HG03280 (cell line): Measurements from ENCODE around the gene FBN3.
"Not testable (repeated sequence)": the region's sequence is repeated elsewhere in the genome, so short reads cannot be mapped to it uniquely, and the experiment has no call there.

Experiments used
- ATAC-seq: cut with Tn5 transposase; IDR thresholded peaks from one replicate; pipeline ENCODE4 v1.9.1; 2021; ENCODE audit warnings: mild to moderate bottlenecking, moderate library complexity; ENCODE audit not compliant: unreplicated experiment

Gene FBN3

DNA sequence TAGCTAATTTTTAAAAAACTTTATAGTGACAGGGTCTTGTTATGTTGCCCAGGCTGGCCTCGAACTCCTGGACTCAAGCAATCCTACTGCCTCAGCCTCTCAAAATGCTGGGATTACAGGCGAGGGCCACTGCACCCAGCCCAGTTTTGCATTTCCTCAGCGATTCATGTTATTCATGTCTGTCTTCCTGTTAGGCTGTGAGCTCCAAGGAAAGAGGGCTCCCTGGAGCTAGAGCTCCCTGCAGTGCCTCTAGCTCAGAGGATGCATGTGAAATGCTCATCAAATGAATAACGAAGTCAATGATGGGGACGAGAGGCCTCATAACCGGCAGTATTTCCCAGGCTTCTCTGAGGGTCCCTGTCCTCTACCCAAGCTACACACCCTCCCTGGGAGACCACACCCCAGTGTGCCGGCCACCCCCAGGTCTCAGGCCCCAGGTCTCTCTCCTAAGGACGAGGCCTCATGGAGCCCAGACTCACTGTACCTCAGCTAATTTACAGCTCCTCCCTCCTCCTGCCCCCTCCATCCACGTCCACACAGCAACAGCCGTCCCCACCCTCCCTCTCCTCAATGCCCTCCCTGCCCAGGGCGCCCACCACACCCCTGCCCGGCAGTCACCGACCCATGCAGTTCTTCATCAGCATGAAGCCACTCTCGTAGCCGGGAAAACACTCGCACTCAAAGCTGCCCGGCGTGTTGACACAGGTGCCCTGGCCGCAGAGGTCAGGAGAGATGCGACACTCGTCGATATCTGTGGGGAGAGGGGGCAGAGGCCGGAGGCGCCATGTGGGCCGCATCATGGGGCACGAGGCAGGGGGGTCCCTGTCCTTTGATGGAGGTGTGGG is 28.5 kb downstream of the FBN3 start:
- ATAC-seq: no peak

DNA sequence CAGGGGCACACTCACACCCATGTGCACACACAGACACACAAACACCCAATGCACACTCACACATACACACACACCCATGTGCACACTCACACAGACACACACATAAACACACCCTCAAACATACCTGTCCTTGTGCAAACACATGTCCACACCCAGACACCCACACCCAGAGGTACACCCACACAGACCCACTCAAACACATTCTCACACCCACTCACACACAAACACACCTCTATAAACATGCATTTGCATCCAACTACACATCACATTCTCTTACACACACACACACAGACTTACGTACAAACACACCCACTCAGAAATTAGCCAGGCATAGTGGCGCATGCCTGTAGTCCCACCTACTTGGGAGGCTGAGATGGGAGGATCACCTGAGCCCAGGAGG is 31.4 kb downstream of the FBN3 start:
- no peak for ATAC-seq

DNA sequence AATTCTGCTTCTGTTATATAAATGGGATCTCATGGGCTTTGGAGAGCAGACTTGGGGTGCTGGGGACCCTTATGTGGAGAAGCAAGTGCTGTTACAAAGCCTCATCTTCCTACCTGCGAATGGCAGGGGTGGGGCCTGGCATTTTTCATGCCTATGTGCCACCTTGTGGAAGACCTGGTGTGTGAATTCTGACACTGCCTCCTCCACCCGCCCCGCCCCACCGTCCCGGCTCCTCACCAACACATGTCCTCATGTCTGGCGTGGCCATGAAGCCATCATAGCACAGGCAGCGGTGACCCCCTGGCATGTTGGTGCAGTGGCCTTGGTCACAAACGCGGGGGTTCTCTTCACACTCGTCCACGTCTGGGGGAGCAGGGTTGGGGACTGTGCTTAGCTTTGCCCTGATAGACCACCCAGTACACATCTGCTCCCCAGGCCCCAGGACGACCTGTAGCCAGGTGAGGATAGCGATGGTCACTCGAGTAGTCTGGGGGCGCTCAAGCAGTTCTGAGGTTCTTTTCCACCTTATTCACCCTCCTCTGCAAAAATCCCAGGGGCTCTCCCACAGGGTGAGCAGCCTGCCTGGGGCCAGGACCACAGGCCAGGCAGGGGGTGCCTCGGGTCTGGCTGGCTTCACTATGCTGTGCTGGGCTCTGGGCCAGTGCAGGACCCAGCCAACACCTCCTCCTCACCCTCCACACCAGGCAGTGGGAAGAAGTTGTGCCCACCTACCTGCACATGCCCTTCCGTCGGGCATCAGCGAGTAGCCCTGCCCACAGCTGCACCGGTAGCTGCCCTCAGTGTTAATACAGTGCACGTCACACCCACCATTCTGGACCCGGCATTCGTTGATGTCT is 32.7 kb downstream of the FBN3 start:
- ATAC-seq: no peak

DNA sequence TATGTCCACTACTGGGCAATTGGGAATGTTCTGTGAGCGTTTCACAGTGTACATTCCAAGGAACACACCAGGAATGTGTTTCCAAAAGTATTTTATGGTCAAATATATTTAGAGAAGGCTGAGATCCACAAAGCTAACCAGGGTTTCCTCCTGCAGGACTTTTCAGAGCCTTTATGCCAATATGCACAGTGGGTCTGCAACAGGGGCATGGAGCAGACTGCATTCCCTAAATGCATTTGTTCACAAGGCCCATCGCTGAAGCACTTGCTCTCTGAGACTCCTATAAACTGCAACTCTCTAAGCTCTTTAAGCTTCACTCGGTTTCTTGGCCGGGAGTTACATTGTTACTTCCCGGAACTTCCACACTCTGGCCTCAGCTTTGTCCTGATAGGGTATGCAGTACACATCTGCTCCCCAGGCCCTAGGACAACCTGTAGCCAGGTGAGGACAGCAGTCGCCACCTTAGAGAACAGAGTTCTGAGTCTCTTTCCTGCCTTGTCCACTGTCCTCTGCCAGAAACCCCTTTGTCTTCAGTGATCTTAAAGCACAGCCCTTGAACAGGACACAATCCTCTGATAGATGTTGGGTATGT is 33.5 kb downstream of the FBN3 start:
- ATAC-seq: no peak

DNA sequence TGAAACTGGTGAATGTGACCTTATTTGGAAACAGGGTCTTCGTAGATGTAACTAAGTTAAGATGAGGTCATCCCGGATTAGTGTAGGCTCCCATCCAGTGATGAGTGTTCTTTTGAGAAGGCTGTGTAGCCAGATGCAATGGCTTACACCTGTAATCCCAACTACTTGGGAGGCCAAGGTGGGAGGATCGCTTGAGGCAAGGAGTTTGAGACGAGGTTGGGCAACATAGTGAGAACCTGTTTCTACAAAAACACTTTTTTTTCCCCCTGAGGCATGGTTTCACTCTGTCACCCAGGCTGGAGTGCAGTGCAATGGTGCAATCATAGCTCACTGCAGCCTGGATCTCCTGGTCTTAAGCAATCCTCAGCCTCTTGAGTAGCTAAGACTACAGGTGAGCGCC is 36.4 kb downstream of the FBN3 start:
- ATAC-seq: no peak

DNA sequence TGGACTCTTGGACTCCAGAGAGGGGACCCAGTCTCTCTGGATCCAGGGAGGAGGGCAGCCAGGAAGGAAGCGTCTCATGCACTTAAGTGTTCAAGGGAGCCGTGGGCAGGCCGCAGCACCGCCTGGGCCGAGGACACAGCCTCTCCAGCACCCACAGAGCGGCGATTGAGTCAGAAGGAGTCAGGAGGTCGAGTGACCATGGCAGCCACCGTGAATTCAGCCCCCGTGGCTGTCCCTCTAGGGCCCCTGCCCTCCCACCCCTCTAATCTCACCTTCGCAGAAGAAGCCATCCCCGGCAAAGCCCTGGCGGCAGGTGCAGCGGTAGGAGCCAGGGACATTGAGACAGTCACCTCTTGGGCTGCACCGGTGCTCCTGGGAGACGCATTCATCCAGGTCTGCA is 38.0 kb downstream of the FBN3 start:
- ATAC-seq: no peak

DNA sequence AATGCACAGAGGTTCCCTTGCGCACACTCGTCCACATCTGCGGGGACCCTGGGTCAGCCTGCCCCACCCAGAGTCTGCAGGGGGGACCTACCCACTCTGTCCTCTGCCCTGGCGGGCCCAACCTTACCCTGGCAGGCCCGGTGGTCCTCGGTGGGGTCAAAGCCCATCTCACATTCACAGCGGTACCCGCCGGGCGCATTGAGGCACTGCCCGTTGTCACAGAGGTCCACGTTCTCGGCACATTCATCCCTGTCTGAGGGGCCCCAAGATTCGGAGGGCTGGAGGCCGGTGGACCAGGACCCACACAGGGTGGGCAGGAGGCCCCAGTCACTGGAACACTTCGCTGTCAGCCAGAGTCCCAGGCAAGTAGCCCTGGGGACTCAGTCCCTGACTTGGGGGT is 38.5 kb downstream of the FBN3 start:
- ATAC-seq: no peak

DNA sequence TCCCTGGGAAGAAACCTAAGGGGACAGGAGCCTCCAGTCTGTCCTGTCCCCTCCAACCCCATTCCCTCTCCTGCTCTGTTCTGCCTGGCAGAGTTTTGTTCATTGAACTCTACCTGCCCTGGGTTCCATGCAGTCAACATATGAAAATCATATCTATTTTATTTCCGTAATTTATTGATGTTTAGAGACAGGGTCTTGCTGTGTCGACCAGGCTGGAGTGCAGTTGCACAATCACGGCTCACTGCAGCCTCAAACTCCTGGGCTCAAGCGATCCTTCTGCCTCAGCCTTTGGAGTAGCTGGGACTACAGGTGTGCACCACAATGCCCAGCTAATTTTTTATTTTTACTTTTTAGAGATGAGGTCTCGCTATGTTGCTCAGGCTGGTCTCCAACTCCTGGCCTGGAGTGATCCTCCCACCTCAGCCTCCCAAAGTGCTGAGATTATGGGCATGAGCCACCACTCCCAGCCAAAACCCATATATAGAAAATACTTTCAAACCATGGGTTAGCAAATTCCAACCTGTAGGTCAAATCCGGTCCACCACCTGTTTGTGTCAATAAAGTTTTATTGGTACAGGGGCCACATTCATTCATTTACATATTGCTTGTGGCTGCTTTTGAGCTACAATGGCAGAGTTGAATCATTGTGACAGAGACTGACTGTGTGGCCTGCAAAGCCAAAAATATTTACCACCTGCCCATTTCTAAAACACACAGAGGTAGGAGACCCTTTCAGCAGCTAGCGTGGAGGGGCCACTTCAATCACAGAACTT is 39.3 kb downstream of the FBN3 start:
- no peak for ATAC-seq

DNA sequence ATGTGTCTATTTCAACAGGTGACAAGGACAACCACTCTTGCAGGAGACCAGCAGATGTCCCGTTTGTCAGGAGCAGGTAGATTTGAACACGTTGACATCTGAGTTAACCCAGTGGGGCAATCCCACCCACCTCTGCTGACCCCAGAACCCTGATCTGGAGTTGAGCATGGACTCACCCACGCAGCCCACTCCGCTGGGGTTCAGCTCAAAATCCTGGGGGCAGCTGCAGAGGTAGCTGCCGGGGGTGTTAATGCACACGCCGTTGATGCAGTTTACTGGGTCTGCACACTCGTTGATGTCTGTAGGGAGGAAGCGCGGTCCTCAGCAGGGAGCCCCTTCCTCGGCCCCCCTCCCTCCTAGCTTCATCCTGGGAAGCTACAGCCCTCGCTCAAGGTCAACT is 39.9 kb downstream of the FBN3 start:
- ATAC-seq: no peak

DNA sequence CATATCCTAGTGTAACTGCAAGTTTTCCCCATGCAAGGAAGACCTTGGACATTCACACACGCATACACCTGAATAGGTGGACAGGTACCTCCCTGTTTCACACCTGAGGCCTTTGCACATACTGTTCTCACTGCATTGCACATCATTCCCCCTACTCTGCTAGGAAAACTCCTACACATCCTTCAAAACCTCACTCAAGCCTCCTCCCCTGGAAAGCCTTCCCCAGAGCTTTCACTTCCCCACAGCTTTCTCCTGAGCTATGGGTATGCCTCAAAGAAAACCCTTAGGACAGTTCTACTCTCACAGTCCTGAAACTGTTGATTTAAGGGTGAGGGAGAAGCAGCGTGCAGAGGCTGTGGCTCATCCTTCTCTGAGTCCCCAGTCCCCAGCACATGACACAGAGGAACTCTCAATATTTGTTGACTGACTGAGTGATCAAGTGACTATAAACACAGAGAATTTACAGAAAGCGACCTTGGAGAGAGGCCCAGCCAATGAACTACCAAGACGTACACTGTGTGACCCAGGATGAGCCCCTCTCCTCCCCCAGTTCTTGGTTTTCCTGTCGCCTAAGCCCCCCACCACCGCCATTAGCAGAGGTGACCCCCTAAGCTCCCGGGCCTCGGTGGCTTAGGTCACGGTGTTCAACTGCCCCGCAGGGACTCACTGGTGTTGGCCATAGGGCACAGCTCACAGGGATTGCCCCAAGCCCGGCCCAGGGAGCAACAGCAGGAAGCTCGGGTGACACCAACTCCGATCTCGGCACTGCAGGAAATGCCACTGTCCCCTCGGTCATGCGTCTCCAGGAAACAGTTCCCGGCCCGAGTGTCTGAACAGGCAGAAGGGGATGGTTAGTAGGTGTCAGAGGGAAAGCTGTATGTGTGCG is 40.6 kb downstream of the FBN3 start:
- no peak for ATAC-seq

DNA sequence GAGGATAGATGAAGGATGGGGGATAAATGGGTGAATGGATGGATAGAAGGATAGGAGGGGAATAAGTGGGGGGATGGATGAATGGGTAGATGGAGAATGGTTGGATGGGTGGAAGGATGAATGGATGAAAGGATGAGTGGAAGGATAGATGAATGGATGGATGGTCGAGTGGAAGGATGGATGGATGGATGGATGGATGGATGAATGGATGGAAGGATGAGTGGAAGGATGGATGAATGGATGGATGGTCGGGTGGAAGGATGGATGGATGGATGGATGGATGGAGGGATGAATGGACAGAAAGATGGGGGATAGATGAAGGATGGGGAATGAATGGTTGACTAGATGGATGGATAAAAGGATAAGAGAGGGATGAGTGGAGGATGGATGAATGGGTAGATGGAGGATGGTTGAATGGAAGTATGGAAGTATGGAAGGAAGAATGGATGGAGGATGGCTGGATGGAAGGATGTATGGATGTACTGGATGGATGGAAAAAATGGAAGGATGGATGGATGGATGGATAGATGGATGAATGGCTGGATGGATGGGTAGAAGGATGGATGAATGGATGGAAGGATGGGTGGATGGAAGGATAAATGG is 42.0 kb downstream of the FBN3 start:
- no peak for ATAC-seq

DNA sequence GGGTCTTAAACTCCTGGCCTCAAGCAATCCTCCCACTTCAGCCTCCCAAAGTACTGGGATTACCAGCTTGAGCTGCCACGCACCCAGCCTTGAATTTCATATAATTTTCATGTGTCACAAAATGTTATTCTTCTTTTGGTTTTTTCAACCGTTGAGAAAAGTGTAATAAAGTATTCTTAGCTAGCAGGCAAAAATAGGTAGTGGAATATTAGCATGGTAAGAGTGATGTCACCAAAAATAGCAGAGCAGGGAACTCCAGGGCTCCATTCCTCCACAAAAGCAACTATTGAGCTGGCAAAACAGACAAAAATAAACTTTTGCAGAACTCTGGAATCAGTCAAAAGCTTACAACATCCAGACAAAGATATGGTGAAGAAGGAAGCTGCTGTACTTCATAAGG is 43.9 kb downstream of the FBN3 start:
- ATAC-seq: no peak

DNA sequence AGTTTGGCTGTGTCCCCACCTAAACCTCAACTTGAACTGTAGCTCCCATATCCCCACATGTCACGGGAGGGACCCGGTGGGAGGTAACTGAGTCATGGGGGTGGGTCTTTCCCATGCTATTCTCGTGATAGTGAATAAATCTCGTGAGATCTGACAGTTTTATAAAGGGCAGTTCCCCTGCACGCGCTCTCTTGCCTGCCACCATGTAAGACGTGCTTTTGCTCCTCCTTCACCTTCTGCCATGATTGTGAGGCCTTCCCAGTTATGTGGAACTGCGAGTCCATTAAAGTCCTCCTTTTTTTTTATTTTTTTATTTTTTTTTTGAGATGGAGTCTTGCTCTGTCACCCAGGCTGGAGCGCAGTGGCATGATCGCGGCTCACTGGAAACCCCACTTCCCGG is 47.5 kb downstream of the FBN3 start:
- ATAC-seq: not testable (repeated sequence)

DNA sequence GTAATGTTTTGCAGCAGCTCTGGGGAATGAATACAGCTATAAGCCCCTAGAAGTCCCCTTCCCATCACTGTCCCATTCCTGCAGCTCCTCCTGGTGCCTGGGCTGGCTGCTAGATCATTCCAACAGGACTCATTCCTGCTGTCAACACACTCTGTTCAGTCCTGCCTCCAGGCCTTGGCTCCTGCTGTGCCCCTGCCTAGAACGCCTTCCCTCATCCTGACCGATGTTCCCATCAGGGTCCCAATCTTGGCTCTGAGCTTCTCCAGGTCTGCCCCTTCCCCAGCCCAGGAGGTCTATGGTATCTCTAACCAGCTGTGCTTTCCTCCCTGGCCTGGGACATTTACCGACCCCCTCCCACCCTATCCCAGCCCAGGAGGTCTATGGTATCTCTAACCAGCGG is 48.1 kb downstream of the FBN3 start:
- ATAC-seq: no peak

DNA sequence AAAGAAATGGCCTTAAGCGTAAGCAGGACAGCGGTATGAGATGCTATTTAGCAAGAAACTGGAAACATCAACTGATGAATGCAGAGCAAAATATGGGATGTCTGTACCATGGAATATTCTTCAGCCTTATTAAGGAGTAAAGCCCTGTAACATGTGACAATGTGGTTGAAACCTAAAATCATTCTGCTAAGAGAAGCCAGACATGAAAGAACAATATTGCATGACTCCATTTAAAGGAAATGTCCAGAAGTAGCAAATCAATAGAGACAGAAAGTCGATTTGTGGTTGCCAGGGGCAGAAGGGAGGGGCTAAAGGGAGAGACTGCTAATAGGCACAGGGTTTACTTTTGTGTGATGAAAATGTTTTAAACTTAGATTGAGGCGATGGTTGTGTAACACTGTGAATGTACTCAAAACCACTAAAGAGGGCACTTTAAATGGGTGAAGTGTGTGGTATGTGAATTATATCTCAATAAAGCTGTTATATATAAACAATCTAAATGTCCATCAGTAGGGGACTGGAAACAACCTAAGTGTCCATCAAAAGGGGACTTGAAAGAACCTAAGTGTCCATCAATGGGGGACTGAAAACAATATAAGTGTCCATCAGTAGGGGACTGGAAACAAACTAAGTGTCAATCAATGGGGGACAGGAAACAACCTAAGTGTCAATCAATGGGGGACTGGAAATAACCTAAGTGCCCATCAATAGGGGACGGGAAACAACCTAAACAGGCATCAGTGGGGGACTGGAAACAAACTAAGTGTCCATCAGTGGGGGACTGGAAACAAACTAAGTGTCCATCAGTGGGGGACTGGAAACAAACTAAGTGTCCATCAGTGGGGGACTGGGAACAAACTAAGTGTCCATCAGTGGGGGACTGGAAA is 51.5 kb downstream of the FBN3 start:
- ATAC-seq: no peak

DNA sequence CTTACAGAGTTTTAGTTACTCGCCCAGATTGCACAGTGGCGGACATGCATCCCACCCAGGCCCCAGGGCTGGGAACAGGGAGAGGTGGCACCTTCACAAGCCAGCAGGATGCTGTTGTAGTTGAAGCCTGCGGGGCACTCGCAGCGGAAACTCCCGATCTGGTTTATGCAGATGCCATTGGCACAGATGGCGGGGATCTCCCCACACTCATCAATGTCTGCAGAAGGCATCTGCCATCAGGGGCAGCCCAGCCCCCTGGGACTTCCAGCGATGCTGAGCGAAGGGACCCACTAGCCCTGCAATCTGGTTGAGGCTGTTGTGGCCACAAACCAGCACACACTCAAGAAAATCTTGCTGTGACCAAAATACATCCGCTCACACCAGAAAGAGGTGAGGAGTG is 52.2 kb downstream of the FBN3 start:
- ATAC-seq: no peak

DNA sequence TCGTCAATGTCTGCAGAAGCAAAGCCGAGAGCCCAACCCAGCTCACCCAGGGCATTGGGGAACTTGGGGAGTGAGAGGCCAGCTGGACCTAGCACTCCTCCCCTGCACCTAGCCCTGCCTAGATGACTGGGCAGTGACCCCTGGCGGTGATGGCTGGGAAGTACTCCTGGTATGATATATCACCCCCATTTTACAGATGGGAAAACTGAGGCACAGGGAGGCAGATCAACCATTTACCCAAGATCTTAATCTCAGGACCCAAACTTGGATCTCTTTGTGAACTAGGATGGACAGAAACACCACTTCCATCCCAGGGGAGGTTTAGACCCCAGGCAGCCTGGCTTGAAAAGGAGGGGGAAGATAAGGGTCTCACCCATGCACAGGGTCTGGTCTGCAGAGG is 53.3 kb downstream of the FBN3 start:
- no peak for ATAC-seq

DNA sequence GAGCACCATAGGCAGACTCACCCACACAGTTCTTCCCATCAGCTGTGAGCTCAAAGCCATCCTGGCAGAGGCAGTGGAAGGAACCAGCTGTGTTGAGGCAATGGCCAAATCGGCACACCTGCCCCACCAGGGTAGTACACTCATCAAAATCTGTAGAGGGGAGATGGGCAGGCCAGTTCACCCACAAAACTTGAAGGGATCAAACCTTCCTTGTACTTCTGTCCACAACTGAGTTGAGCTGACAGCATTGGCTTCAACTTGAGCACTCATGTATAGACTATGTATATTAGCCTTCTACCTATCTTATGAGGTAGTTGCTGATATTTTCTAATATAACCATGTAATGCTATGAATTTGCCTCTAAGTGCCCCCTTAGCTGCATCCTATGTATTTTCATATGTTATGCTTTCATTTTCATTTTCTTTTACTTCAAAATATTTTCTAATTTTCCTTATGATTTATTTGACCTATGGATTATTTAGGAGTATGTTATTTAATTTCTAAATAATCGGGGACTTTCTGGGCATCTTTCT is 54.0 kb downstream of the FBN3 start:
- ATAC-seq: no peak
